ENCODE measurements around the gene ZBTB12.

GRCh38 chr6:31877125-31877650 is 24.7 kb downstream of the ZBTB12 start:
- TF ChIP-seq CTCF (IDR thresholded peaks at IDR 0.05) (no peak), POLR2A (IDR thresholded peaks at IDR 0.05) (no peak), POLR2AphosphoS5 (IDR thresholded peaks at IDR 0.05) (no peak)
